H1 (cell line): Measurements from ENCODE around the gene BIK. TPM values are rescaled to one million over a fixed set of nuclear protein-coding genes. Genes with fewer than 3 reads are reported as not detected.

Experiments
- CTCF ChIA-PET: fragments of 300-600 bp; sonication (Branson Sonifier 250); formaldehyde crosslinking; loops from one replicate; lab custom pipeline; 2021; ENCODE audit not compliant: partially characterized antibody; lab: Charles Lee
- POLR2A ChIA-PET: fragments of 300-600 bp; sonication (Branson Sonifier 250); formaldehyde crosslinking; loops from one replicate; lab custom pipeline; 2021; ENCODE audit warnings: inconsistent platforms; ENCODE audit not compliant: partially characterized antibody; lab: Charles Lee
- DNase-seq, 2 experiments: peaks; one replicate each; pipeline versions ENCODE4 v3.0.0 to v3.0.0-alpha.2; 2010 to 2022; ENCODE audit warnings: low spot score in 2 of 2, low read depth in 1 of 2, mixed read lengths in 1 of 2
- FAIRE-seq: peaks from 2 replicates; lab custom pipeline; 2011; peaks lifted over from hg19 to GRCh38; lab: Jason Lieb, UNC
- H2AFZ ChIP-seq: 2 replicates; pipeline ENCODE4 v1.8.1; 2012; ENCODE audit warnings: low read length, inconsistent platforms
- H2AK5ac ChIP-seq: 2 replicates; pipeline ENCODE4 v1.6.1; 2013; ENCODE audit warnings: low read depth, low read length
- H2BK120ac ChIP-seq: replicated peaks from 2 replicates; pipeline ENCODE3; 2013; ENCODE audit warnings: low read depth, low read length, inconsistent platforms
- H2BK12ac ChIP-seq: 2 replicates; pipeline ENCODE4 v1.6.1; 2013; ENCODE audit warnings: low read depth, low read length
- H2BK15ac ChIP-seq: 2 replicates; pipeline ENCODE4 v1.6.1; 2013; ENCODE audit warnings: low read length
- H2BK20ac ChIP-seq: 2 replicates; pipeline ENCODE4 v1.6.1; 2013; ENCODE audit warnings: low read length
- H2BK5ac ChIP-seq: 2 replicates; pipeline ENCODE4 v1.6.1; 2013; ENCODE audit warnings: low read depth, low read length
- H3K14ac ChIP-seq: 2 replicates; pipeline ENCODE4 v1.6.1; 2013; ENCODE audit warnings: inconsistent platforms; ENCODE audit not compliant: insufficient read length
- H3K18ac ChIP-seq: 2 replicates; pipeline ENCODE4 v1.6.1; 2013; ENCODE audit warnings: low read length; ENCODE audit errors: extremely low read depth
- H3K23ac ChIP-seq: 2 replicates; pipeline ENCODE4 v1.6.1; 2013; ENCODE audit warnings: inconsistent platforms; ENCODE audit not compliant: insufficient read length
- H3K23me2 ChIP-seq: 2 replicates; pipeline ENCODE4 v1.6.1; 2013; ENCODE audit warnings: low read depth, low read length
- H3K27ac ChIP-seq: 2 replicates; pipeline ENCODE4 v1.6.1; 2011; ENCODE audit warnings: low read depth, low read length, inconsistent platforms
- H3K27me3 ChIP-seq, 4 experiments: replicated peaks in 1 of 4; 1 replicate in 1 of 4; 2 replicates in 3 of 4; pipeline versions ENCODE4 v1.6.1 to v1.8.1; 2011 to 2013; ENCODE audit warnings: low read length in 3 of 4, mild to moderate bottlenecking in 3 of 4, inconsistent platforms in 2 of 4, mixed read lengths in 2 of 4, moderate library complexity in 1 of 4; ENCODE audit not compliant: control insufficient read depth in 3 of 4, insufficient read depth in 3 of 4; ENCODE audit errors: extremely low read depth in 1 of 4
- H3K36me3 ChIP-seq, 4 experiments: 2 replicates each; pipeline versions ENCODE4 v1.6.1 to v1.8.1; 2011 to 2013; ENCODE audit warnings: mild to moderate bottlenecking in 4 of 4, low read length in 3 of 4, moderate library complexity in 2 of 4, control low read depth in 1 of 4, inconsistent platforms in 1 of 4; ENCODE audit not compliant: insufficient read depth in 4 of 4, control insufficient read depth in 2 of 4
- H3K4ac ChIP-seq: replicated peaks from 2 replicates; pipeline ENCODE3; 2013; ENCODE audit warnings: low read length, low read depth, mixed read lengths, inconsistent platforms; ENCODE audit not compliant: insufficient read length
- H3K4me1 ChIP-seq, 4 experiments: replicated peaks in 1 of 4; 1 replicate in 1 of 4; 2 replicates in 3 of 4; pipeline versions ENCODE4 v1.6.1 to v1.8.1; 2011 to 2013; ENCODE audit warnings: low read length in 3 of 4, inconsistent platforms in 2 of 4, mixed read lengths in 1 of 4; ENCODE audit not compliant: insufficient read depth in 4 of 4, control insufficient read depth in 3 of 4
- H3K4me2 ChIP-seq, 2 experiments: 2 replicates each; pipeline versions ENCODE4 v1.6.1 to v1.8.1; 2011 to 2013; ENCODE audit warnings: low read depth in 2 of 2, low read length in 2 of 2, control low read depth in 1 of 2, inconsistent platforms in 1 of 2, mild to moderate bottlenecking in 1 of 2; ENCODE audit not compliant: insufficient read depth in 1 of 2
- H3K4me3 ChIP-seq, 4 experiments: fragments of 200-600, 300-600 bp in 1 of 4; sonication (generic), shearing (Covaris generic), sonication (Bioruptor Twin) in 1 of 4; 2 replicates each; pipeline versions ENCODE4 v1.5.1 to v1.8.1; 2011 to 2016; ENCODE audit warnings: low read length in 4 of 4, low read depth in 3 of 4, control low read depth in 2 of 4, inconsistent platforms in 2 of 4, mild to moderate bottlenecking in 2 of 4, mixed read lengths in 1 of 4, moderate library complexity in 1 of 4; ENCODE audit not compliant: insufficient read depth in 2 of 4; ENCODE audit errors: extremely low read depth in 1 of 4
- H3K56ac ChIP-seq: replicated peaks from 2 replicates; pipeline ENCODE3; 2013; ENCODE audit warnings: low read depth, mild to moderate bottlenecking, mixed read lengths, low read length, inconsistent platforms; ENCODE audit not compliant: insufficient read length
- H3K79me1 ChIP-seq: 2 replicates; pipeline ENCODE4 v1.6.1; 2013; ENCODE audit warnings: low read depth, low read length, control low read depth
- H3K79me2 ChIP-seq, 2 experiments: 2 replicates each; pipeline versions ENCODE4 v1.6.1 to v1.8.1; 2012 to 2013; ENCODE audit warnings: low read length in 2 of 2, mild to moderate bottlenecking in 2 of 2, inconsistent platforms in 1 of 2; ENCODE audit not compliant: insufficient read depth in 2 of 2, control insufficient read depth in 1 of 2
- H3K9ac ChIP-seq, 4 experiments: replicated peaks in 1 of 4; 1 replicate in 1 of 4; 2 replicates in 3 of 4; pipeline versions ENCODE4 v1.6.1 to v1.8.1; 2011 to 2013; ENCODE audit warnings: low read depth in 3 of 4, low read length in 3 of 4, control low read depth in 2 of 4, mild to moderate bottlenecking in 2 of 4, moderate library complexity in 2 of 4, inconsistent platforms in 1 of 4; ENCODE audit errors: extremely low read depth in 1 of 4
- H3K9me3 ChIP-seq, 2 experiments: 2 replicates each; pipeline versions ENCODE4 v1.6.1 to v1.8.1; 2012 to 2013; ENCODE audit warnings: mild to moderate bottlenecking in 2 of 2, moderate library complexity in 2 of 2, control low read depth in 1 of 2, inconsistent platforms in 1 of 2, low read depth in 1 of 2, low read length in 1 of 2, mixed read lengths in 1 of 2; ENCODE audit not compliant: insufficient read depth in 2 of 2
- H4K20me1 ChIP-seq, 2 experiments: replicated peaks in 1 of 2; 2 replicates each; pipeline versions ENCODE3 to v1.8.1; 2011 to 2013; ENCODE audit warnings: inconsistent platforms in 2 of 2, low read length in 2 of 2, mild to moderate bottlenecking in 1 of 2; ENCODE audit not compliant: insufficient read depth in 2 of 2, control insufficient read depth in 1 of 2
- H4K5ac ChIP-seq: 2 replicates; pipeline ENCODE4 v1.6.1; 2013; ENCODE audit warnings: low read length, low read depth, mixed read lengths, inconsistent platforms; ENCODE audit not compliant: insufficient read length
- H4K8ac ChIP-seq: 2 replicates; pipeline ENCODE4 v1.8.0; 2013; ENCODE audit warnings: mild to moderate bottlenecking, moderate library complexity, low read length, inconsistent platforms; ENCODE audit not compliant: insufficient read depth; ENCODE audit errors: extremely low read depth
- H4K91ac ChIP-seq: replicated peaks from 2 replicates; pipeline ENCODE3; 2013; ENCODE audit warnings: low read length, mixed read lengths, inconsistent platforms; ENCODE audit not compliant: insufficient read length
- BACH1 ChIP-seq: IDR thresholded peaks from 2 replicates; pipeline ENCODE4 v1.6.1; 2012; ENCODE audit warnings: low read length, improper control_type of control experiment
- CHD1 ChIP-seq: IDR thresholded peaks from 2 replicates; pipeline ENCODE4 v1.6.1; 2012; ENCODE audit warnings: low read depth, low read length, improper control_type of control experiment
- CHD2 ChIP-seq: IDR thresholded peaks from 2 replicates; pipeline ENCODE4 v1.6.1; 2012; ENCODE audit warnings: low read length, improper control_type of control experiment
- GABPA ChIP-seq: IDR thresholded peaks from 2 replicates; pipeline ENCODE4 v1.6.1; 2011; ENCODE audit warnings: mild to moderate bottlenecking, low read length, moderate library complexity, borderline replicate concordance; ENCODE audit not compliant: insufficient read depth
- KDM5A ChIP-seq: fragments of 200-600 bp; IDR thresholded peaks from 2 replicates; pipeline ENCODE4 v1.7.1; 2012; ENCODE audit warnings: mild to moderate bottlenecking, low read length, inconsistent platforms, mixed read lengths
- NANOG ChIP-seq: IDR thresholded peaks from 2 replicates; pipeline ENCODE4 v1.6.1; 2011; ENCODE audit warnings: low read length, low read depth, mild to moderate bottlenecking, inconsistent platforms; ENCODE audit not compliant: insufficient read depth, poor library complexity, severe bottlenecking
- PHF8 ChIP-seq: fragments of 200-600 bp; sonication (generic); conservative IDR thresholded peaks from 2 replicates; pipeline ENCODE4 v1.7.1; 2012; ENCODE audit warnings: low read depth, mild to moderate bottlenecking, inconsistent platforms, low read length, moderate library complexity
- SIN3A ChIP-seq, 2 experiments: IDR thresholded peaks in 1 of 2; conservative IDR thresholded peaks in 1 of 2; 2 replicates each; pipeline ENCODE4 v1.6.1; 2011 to 2012; ENCODE audit warnings: low read length in 2 of 2, improper control_type of control experiment in 1 of 2, low read depth in 1 of 2, mild to moderate bottlenecking in 1 of 2
- WGBS, 2 experiments: shearing (Covaris generic) in 1 of 2; methylation state at CpG; one replicate each; pipeline versions ENCODE4 v1.1.6 to v1.1.7; 2013 to 2015; ENCODE audit warnings: low lambda C conversion rate in 2 of 2, mixed read lengths in 2 of 2, inconsistent platforms in 1 of 2, low coverage in 1 of 2, missing lambda C conversion rate in 1 of 2; ENCODE audit not compliant: insufficient replicate concordance in 2 of 2, insufficient coverage in 1 of 2, insufficient read length in 1 of 2; ENCODE audit errors: extremely low coverage in 1 of 2, missing lambda C conversion rate in 1 of 2; 5-methylcytosine and 5-hydroxymethylcytosine counted together
- polyA plus RNA-seq, 7 experiments: library from polyadenylated mRNA; depleted of rRNA in 3 of 7; stranded (reverse) in 5 of 7; unstranded in 2 of 7; fragments of >200 nt in 5 of 7; fragments of 200-250 nt in 2 of 7; gene quantifications; 1 replicate in 5 of 7; 2 replicates in 1 of 7; 4 replicates in 1 of 7; pipeline versions ENCODE4 v1.2.1 to v1.2.3, GENCODE V29; 2011 to 2013; ENCODE audit warnings: missing spikeins in 2 of 7, mixed read lengths in 2 of 7
- total RNA-seq: library from RNA; stranded (reverse); fragmentation: NEBNext Ultra II Directional; extraction: Animal tissue kit (Norgen Biotek cat#: 25700); gene quantifications from 2 replicates; pipeline ENCODE4 v1.2.1, GENCODE V29; 2021

BIK gene
- total and polyA plus RNA-seq, 2 of the 8 experiments (the other 6 are each of a cell fraction or from before 2014, with no cell fraction given): 3.3 to 5.5 TPM

GRCh38 chr22:43172191-43172590 lies 61.6 kb downstream of the BIK start:
- Histone ChIP-seq H2BK15ac (no peak overlapping the region), H3K23me2 (no peaks in the 10 kb centered on the region), H3K4ac (no peak overlapping the region), H3K9ac (no peak overlapping the region), H2BK120ac (no peak overlapping the region), H3K18ac (no peak overlapping the region), H3K23ac (no peak overlapping the region), H2AK5ac (no peak overlapping the region), H3K27ac (no peak overlapping the region), H3K4me3 (no peak overlapping the region), H3K36me3 (peaks cover 31 to 69% (median 64%) of the 10 kb centered on the region in 4 experiments), H3K4me1 (no peaks in the 10 kb centered on the region), H2BK20ac (no peak overlapping the region), H4K20me1 (peaks cover 7 to 14% of the 10 kb centered on the region in 2 experiments), H3K56ac (no peak overlapping the region), H3K27me3 (no peaks in the 10 kb centered on the region), H4K8ac (no peak overlapping the region), H3K79me1 (no peaks in the 10 kb centered on the region), H3K79me2 (no peaks in the 10 kb centered on the region), H2AFZ (no peak overlapping the region), H3K14ac (no peak overlapping the region), H3K9me3 (no peaks in the 10 kb centered on the region), H2BK12ac (no peak overlapping the region), H3K4me2 (no peak overlapping the region), H2BK5ac (no peak overlapping the region), H4K91ac (no peak overlapping the region), H4K5ac (no peak overlapping the region)
- TF ChIP-seq SIN3A (conservative IDR thresholded peaks at IDR 0.05 in 1 of 2, IDR thresholded peaks at IDR 0.05 in 1 of 2; ENCODE audit: low read depth in 1 of 2, low read length in 2 of 2) (no peak), BACH1 (no peak), CHD2 (no peak), NANOG (no peak), GABPA (no peak), PHF8 (no peak), KDM5A (no peak), CHD1 (no peak)
- no peak for DNase-seq
- FAIRE-seq: no peak
- 94% methylated on average over 19 of the region's 19 CpGs; no CpG with 5 or more reads in 1 of the 2 experiments for WGBS, 2 experiments
- POLR2A ChIA-PET: interaction anchor here (0.6 to 1.9 kb wide), 5 partner anchors 8 to 55 kb away, joined by 3 to 5 read pairs (median 4); no protein-coding TSS in a partner anchor
- CTCF ChIA-PET: interaction anchor here (0.7 to 1.1 kb wide), 2 partner anchors 13 to 174 kb away, joined by 3 read pairs; no protein-coding TSS in a partner anchor
